NCI-H187 treated with DMSO at 0.1 percent for 48 hours (cell line): ENCODE measurements around the gene ZNF503.

ENCODE experiments used
- DNase-seq: peaks from one replicate; lab custom pipeline; 2025; lab: John Stamatoyannopoulos, UW

ZNF503 gene

DNA sequence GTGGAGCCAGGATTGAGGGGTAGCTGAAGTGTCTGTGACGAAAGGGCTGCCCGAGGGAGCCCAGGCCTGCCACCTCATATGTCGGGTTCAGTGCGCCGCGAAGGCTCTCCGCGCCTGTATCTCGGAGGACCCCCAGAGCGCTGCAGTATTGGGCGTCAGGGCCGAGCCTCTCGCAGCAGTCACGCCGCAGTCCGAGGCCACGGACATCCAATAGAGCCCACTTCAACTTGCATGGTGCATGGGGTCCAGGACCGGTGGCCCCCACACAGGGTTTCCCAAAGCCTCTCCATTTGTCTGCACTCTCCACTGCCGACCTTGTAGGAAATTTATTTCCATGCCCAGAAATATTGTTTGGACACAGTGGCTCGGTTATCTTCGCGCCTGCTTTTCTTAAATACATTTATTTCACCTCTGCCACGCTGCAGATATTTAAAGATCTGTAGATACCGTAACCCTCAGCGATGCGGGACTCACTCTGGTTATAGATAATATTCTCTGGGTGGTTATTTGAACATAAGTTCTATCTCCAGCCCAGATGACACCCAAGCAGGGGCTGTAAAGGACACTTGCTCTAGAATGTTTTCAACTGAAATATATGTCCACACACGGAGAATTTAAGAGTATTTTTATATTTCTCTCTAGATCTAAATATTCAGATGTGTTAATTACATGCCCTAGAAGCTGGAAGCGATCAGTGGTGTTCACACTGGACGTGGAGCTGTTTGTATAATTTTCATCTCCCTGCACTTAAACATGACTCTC is 5.1 kb upstream of the ZNF503 start:
- no peak for DNase-seq

DNA sequence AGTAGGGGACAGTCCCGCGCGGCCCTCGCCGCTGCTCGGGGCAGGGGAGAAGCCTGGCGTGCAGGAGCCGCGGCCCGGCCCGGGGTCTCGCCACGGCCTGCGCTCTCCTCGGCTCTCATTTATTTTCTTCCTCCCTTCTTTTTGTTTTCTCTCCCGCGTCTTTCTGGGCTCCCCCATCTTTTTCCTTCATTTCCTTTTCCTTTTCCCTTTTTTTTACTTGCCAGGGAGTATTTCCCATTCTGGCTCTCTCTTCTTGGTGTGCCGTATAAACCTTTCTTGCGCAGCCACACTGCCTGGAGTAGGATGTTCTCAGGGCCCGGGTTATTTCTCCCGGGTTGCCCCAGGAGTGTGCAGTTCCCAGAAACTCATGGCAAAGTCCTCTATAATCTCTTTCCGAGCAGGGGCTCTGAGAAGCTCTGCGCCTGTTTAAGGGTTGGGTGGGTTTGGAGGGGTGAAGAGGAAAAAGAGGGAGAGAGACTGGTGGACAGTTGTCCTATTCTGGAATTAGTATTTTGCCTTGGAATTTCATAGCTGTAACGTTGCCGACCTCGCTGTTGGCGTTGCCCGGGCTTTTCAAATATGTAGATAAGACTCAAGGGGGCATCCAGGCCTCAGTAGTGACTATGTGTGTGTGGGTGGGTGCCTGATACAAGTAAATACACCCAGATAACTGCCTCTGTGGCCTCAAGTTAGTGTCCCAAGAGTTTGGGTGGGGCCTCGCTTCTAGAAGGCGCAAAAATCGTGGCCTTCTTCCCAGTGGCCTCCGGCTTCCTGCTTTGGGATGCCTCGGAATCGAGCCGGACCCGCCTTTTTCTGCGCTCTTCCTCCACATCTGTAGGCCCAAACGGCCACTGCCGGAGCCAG is 4.3 kb upstream of the ZNF503 start:
- no peak for DNase-seq

- no peak for DNase-seq
Observed at GRCh38 chr10:75404815-75405597, 3.4 kb upstream of the ZNF503 start.

GRCh38 chr10:75403939-75404814 is 2.6 kb upstream of the ZNF503 start:
- no peak for DNase-seq

GRCh38 chr10:75403144-75403938 is 1.8 kb upstream of the ZNF503 start:
- DNase-seq: no peak

GRCh38 chr10:75402486-75403143 is 1.1 kb upstream of the ZNF503 start:
- peak; percentile 70 for DNase-seq

- no peak for DNase-seq
Observed at GRCh38 chr10:75400771-75401568, 594 bp downstream of the ZNF503 start.

GRCh38 chr10:75400163-75400770 is 1.3 kb downstream of the ZNF503 start:
- DNase-seq: no peak

DNA sequence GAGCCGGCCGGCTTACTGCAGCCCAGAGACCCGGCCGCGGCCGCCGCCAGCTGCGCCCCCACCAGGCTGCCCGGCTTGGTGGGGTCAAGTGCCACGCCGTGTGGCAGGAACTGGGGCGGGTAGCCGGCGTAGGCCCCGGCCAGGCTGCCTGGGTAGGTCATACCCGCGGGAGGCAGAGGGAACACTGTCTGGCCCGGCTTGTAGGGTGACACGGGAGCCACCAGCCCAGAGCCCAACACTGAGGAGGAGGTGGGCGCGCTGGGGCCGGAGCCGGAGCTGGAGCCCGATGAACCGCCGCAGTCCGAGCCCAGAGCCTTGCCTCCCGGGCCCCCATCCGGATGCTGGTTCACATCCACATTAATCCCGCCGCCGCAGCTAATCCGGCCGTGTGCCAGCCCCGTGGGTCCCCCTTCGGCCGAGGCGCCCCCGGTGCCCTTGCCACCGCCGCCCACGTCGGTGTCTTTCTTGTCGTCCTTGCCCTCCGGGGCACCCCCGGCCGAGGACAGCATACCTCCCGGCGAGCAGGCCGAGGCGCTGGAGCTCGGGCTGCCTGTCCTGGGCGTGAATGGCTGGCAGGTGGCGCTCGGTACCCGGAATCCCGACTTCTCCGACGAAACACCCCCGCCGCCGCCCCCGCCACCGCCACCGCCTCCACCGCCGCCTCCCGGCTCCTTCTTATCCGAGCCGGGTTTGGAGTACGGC is 2.0 kb downstream of the ZNF503 start:
- DNase-seq: no peak

- DNase-seq: no peak
Observed at GRCh38 chr10:75398692-75399460, 2.7 kb downstream of the ZNF503 start.

- no peak for DNase-seq
Observed at GRCh38 chr10:75398200-75398691, 3.3 kb downstream of the ZNF503 start.

GRCh38 chr10:75397496-75398199 is 3.9 kb downstream of the ZNF503 start:
- no peak for DNase-seq

DNA sequence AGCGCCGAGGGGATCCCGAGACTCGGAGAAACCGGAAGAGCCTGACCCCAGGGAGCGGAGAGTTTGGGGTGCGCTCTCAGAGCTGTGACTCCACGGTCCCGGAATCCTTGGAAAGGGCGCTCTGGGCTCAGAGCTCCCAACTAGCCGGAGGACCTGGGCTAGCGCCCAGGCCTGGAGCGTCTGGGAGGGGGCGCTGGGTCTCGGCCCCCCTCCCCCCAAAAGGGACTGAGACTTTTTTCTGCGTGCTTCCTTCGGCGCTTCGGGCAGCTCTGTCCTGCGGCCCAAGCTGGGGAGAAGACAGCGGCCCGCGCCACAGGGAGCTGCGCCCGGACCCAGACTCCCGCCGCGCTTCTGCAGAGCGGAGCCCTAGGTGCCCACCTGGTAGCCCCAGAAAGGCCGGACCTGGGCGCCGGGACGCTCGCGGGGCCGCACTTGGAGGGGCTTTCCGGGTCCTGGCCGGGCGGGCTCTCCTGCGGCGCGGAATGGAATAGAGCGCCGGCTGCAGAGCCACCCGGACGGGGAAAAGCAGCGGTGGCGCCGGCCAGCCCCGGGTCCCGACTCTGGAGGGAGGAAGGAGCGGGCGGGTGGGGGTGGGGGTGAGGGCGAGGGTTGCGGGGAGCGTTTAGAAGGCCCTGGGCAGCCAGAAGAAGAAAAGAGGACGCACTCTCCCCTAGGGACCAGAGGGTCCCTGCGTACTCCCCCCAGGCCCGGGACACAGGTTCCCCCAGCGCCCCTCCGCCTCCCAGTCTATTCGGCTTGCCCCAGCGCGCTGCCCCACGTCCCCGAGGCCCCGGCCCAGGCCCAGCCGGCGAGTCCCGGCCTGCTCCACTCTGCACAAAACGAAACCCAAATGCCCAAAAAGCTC is 4.7 kb downstream of the ZNF503 start:
- no peak for DNase-seq

DNA sequence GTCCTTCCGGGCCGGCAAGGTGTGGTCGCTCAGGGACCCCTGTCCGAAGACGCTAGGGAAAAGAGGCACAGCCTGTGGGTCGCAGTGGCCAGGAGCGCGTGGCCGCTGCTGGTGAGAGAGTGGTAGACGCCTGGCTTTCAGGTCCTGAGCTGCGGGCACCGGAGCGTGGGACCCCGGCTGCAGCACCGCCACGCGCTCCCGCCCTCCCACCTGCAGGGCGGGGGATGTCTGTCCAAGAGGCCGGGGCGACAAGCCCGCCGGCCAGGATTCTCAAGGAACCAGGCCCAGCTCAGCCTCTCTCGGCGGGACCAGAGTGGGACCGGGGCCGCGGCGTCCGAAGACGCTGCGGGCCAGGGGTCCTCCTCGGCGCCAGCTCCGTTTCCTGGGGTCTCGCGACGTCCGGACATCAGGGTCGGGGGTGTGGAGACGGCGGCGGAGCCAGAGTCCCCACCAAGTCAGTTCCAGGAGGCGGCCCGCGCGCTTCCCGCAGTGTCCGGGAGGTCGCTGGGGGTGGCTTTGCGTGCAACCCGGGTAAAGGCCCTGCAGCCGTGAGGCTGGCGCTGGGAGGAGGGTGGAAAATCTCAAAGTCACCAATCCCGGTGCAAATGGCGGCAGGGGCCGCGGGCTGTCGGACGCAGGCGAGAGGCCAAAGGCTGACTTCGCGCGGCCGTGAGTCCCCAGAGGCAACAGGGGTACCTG is 5.5 kb downstream of the ZNF503 start:
- DNase-seq: no peak
